ENCODE measurements around the gene BCL11A. TPM values are rescaled to one million over a fixed set of nuclear protein-coding genes. Genes with fewer than 3 reads are reported as not detected.

BCL11A gene
- total RNA-seq, 3 donors from 2014 or later (not counting 1 experiment from before 2014, with no cell fraction given): 2.6 to 3.5 (median 3.0) TPM

- Mint-ChIP-seq H3K4me3 (peak overlapping the region; percentile 90), H3K27me3 (ENCODE audit: low read depth in 2 of 2) (peaks cover 50 to 58% of the 10 kb centered on the region in 2 donors), H3K27ac (peak overlapping the region in 1 of 2 donors; percentile 73), H3K9me3 (no peaks in the 10 kb centered on the region), H3K36me3 (no peaks in the 10 kb centered on the region), H3K4me1 (peaks cover 10 to 47% of the 10 kb centered on the region in 2 donors)
- Histone ChIP-seq H3K4me1 (ENCODE audit: control insufficient read depth, insufficient read depth, low read length) (peaks cover 52% of the 10 kb centered on the region), H3K36me3 (ENCODE audit: control insufficient read depth, insufficient read depth, low read length) (no peaks in the 10 kb centered on the region), H3K27ac (ENCODE audit: low read length) (peak overlapping the region; percentile 28), H3K4me3 (ENCODE audit: low read length) (peak overlapping the region; percentile 42), H3K27me3 (ENCODE audit: control insufficient read depth, insufficient read depth, low read length) (peaks cover 62% of the 10 kb centered on the region), H3K9me3 (ENCODE audit: control insufficient read depth, insufficient read depth, low read length) (no peaks in the 10 kb centered on the region)
- WGBS (ENCODE audit: insufficient coverage): 1% methylated on average over 40 of the region's 40 CpGs
- intact Hi-C loops (cut with micrococcal nuclease): no loop called here
- no peak for TF ChIP-seq CTCF (IDR thresholded peaks at IDR 0.05)
- ATAC-seq: peak in 1 of 3 donors; percentile 11
- DNase-seq: peak in 1 of 2 donors; percentile 33
These were observed 4.1 kb downstream of the BCL11A start for GRCh38 chr2:60549238-60549927.

GRCh38 chr2:60548845-60549237, 4.6 kb downstream of the BCL11A start:
- no peak for TF ChIP-seq CTCF (IDR thresholded peaks at IDR 0.05)
- peak overlapping the region; percentile 42 for H3K4me3 ChIP-seq (ENCODE audit: low read length)
- H3K27ac Mint-ChIP-seq: peak overlapping the region in 1 of 2 donors; percentile 49

GRCh38 chr2:60548311-60548710, 5.1 kb downstream of the BCL11A start:
- H3K27me3 ChIP-seq (ENCODE audit: control insufficient read depth, insufficient read depth, low read length): peaks cover 61% of the 10 kb centered on the region
- ATAC-seq (no peak), DNase-seq (no peak)
- intact Hi-C loops (cut with micrococcal nuclease): no loop called here
- peak overlapping the region; percentile 42 for H3K4me3 ChIP-seq (ENCODE audit: low read length)
- Mint-ChIP-seq H3K27me3 (ENCODE audit: low read depth in 2 of 2) (peaks cover 58 to 59% of the 10 kb centered on the region in 2 donors), H3K9me3 (no peaks in the 10 kb centered on the region), H3K4me3 (peak overlapping the region; percentile 86), H3K36me3 (no peaks in the 10 kb centered on the region), H3K27ac (no peak overlapping the region), H3K4me1 (peaks cover 10 to 36% of the 10 kb centered on the region in 2 donors)
- no peaks in the 10 kb centered on the region for H3K9me3 ChIP-seq (ENCODE audit: control insufficient read depth, insufficient read depth, low read length)
- no peak overlapping the region for H3K27ac ChIP-seq (ENCODE audit: low read length)
- no peaks in the 10 kb centered on the region for H3K36me3 ChIP-seq (ENCODE audit: control insufficient read depth, insufficient read depth, low read length)
- no peak for TF ChIP-seq CTCF (IDR thresholded peaks at IDR 0.05)
- peaks cover 43% of the 10 kb centered on the region for H3K4me1 ChIP-seq (ENCODE audit: control insufficient read depth, insufficient read depth, low read length)
- 33% methylated on average over 1 of the region's 4 CpGs for WGBS (ENCODE audit: insufficient coverage)

More at GRCh38 chr2:60548845-60549237, 4.6 kb downstream of the BCL11A start:
- no peaks in the 10 kb centered on the region for H3K36me3 Mint-ChIP-seq
- peaks cover 64% of the 10 kb centered on the region for H3K27me3 ChIP-seq (ENCODE audit: control insufficient read depth, insufficient read depth, low read length)
- H3K36me3 ChIP-seq (ENCODE audit: control insufficient read depth, insufficient read depth, low read length): no peaks in the 10 kb centered on the region
- 36% methylated on average over 8 of the region's 9 CpGs for WGBS (ENCODE audit: insufficient coverage)
- no peak overlapping the region for H3K27ac ChIP-seq (ENCODE audit: low read length)
- peaks cover 47% of the 10 kb centered on the region for H3K4me1 ChIP-seq (ENCODE audit: control insufficient read depth, insufficient read depth, low read length)
- no peak for ATAC-seq
- intact Hi-C loops (cut with micrococcal nuclease): no loop called here
- no peaks in the 10 kb centered on the region for H3K9me3 Mint-ChIP-seq
- peaks cover 54 to 60% of the 10 kb centered on the region in 2 donors for H3K27me3 Mint-ChIP-seq (ENCODE audit: low read depth in 2 of 2)
- peaks cover 10 to 41% of the 10 kb centered on the region in 2 donors for H3K4me1 Mint-ChIP-seq
- H3K4me3 Mint-ChIP-seq: peak overlapping the region; percentile 86
- H3K9me3 ChIP-seq (ENCODE audit: control insufficient read depth, insufficient read depth, low read length): no peaks in the 10 kb centered on the region
- no peak for DNase-seq
